Right lung (tissue), 5 donors: Measurements from ENCODE around the gene SLC7A4. TPM values are rescaled to one million over a fixed set of nuclear protein-coding genes. Genes with fewer than 3 reads are reported as not detected.
"Not testable (repeated sequence)": the region's sequence is repeated elsewhere in the genome, so short reads cannot be mapped to it uniquely, and the experiment has no call there.

ENCODE experiments used
- DNase-seq, 2 donors: peaks; one replicate each; pipeline ENCODE4 v3.0.0-alpha.2; 2013
- polyA plus RNA-seq, 5 donors: library from polyadenylated mRNA; unstranded; fragments of 120-200 nt; gene quantifications; one replicate each; pipeline versions ENCODE4 v1.2.1 to v1.2.3, GENCODE V29; 2013; ENCODE audit warnings: inconsistent platforms in 1 of 5, low replicate concordance in 1 of 5; ENCODE audit not compliant: insufficient read length in 5 of 5, insufficient read depth in 1 of 5

The SLC7A4 gene
- polyA plus RNA-seq, 5 donors = 0.18 to 0.78 (median 0.46) TPM

DNA sequence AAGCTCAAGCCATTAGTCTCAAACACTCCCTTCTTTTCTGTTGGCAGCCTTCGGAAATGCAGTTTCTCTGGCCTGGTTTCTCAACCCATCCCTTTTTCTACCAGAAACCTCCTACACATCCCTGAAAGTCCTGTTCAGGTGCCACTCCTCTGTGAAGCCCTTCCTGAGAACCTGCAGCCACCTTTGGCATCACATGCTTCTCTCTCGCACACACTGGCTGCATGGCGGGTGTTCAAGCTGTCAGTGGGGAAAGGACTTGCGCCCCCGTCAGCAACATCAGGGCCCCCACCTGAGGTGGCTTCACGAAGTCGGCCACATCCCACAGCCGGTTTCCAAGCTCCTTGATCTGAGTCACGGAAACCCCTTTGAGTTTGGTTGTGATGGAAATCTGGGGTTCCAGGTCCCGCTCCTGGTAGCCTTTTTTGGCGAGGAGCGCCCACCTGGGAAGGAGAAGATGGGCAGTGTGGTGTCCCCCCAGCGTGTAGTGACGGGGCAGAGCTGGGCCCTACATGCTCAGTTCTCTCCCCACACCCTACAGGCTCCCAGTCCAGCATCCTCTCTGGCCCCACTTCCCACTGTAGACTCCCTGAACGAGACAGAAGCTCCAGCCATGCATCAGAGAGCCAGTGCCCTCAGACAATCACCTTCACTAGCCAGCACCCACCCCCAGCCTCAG is 11.6 kb upstream of the SLC7A4 start:
- DNase-seq = no peak

DNA sequence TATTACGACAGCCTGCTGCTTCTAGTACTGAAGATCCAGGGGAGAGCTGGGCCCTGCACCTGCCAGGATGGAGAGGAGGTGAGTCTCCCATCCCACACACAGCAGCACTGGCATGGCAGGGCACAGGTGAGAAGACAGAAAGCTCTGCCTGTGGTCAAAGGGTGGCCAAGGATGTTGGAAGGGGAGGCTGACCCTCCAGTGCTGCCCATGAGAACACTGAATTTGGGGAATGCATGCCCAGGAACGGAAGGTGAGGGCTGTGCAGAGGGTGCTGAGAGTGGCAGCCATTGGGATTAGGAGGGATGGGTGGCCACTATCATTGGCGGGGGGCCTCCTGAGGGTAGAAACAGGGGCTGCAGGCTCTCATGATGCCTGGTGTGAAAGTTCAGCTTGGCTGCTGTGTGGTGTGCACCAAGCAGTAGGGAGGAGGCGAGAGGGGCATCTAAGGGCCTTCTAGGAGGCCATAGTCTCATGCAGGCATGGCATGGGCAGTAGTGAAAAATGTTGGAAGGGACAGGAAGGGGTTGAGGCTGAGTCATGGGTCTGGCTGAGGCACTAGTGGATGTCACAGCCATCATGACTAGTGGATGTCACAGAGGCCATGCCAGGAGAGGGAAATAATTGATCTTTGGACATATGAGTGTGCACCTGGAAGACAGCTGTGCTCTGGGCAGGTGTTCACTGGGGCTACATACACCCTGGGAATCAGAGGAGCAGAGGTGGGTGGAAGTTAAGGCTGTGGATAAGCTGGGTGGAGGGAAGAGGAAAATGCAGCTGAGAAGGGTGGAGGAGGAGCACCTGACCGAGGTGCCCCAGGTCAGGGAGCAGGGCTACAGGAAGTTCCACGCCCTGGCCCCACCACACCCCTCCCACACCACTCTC is 10.9 kb upstream of the SLC7A4 start:
- no peak for DNase-seq

DNA sequence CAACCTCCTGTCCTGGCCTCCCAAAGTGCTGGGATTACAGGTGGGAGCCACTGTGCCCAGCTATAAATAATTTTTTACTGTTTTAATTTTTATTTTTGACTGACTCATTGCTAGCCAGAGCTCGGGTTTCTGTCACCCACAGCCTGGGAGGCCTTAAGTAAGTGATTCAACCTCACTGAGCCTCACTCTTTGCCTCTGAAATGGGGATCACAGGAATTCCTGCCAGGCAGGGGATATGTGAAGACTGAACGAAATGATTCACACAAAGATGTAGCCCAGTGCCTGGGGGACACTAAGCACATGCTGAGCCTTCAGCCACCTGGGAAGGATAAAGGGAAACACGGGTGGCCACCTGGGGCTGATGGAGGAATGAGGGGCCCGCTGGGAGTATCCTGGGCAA is 9.6 kb upstream of the SLC7A4 start:
- no peak for DNase-seq

DNA sequence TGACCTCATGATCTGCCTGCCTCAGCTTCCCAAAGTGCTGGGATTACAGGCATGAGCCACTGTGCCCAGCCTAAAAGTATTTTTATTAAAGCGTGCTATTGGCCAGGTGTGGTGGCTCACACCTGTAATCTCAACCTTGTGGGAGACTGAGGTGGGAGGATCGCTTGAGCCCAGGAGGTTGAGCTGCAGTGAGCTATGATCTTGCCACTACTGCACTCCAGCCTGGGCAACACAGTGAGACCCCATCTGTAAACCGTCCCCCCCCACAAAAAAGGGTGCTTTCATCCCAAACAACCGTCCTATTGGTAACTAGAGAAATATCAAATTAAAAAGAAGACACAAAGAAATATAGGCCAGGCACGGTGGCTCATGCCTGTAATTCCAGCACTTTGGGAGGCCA is 6.8 kb upstream of the SLC7A4 start:
- DNase-seq = not testable (repeated sequence)

DNA sequence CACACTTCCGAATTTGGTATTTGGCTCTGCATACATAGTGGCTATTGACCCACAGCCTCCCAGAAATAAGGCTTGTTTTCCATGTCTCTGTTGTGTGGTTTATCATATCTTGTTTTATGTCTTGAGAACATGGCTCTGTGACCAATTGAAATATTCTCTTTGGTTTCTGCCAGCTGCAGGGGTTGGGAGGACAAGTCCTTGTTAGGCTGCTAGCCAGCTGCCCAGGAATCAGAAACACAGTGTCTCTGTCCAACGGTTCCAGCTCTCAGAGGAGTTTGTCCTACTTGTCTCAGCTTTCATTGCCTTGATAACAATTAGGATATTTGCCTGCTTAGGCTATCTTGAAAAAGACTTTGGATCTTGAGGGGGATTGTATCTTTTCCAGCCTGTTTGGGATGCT is 6.0 kb upstream of the SLC7A4 start:
- DNase-seq = no peak

DNA sequence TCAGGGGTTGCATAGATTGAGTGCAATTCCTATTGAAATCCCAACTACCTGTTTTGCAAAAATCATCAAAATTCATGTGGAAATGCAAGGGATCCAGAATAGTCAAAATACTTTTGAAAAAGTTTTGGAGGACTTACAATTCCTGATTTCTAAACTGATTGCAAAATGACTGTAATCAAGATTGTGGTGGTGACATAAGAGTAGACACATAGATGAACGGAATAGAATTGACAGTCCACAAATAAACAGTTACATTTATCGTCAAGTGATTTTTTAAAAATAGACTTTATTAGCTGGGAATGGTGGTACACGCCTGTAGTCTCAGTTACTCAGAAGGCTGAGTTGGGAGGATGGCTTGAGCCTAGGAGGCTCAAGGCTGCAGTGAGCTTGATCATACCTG is 2.6 kb upstream of the SLC7A4 start:
- DNase-seq = no peak

DNA sequence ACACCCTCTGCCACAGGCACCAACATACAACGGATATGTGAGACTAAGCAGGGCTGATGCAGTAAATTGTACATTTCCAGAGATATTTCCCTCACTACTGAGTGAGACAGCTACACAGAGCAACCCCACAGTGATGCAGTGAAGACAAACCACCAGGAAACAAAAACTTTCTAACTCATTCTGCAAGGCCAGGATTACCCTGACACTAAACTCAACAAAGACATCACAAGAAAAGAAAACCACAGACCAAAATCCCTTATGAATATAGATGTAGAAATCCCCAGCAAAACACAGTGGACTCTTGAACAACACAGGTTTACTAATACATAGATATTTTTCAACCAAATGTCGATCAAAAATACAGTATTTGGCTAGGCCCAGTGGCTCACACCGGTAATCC is 1.5 kb upstream of the SLC7A4 start:
- DNase-seq = no peak

DNA sequence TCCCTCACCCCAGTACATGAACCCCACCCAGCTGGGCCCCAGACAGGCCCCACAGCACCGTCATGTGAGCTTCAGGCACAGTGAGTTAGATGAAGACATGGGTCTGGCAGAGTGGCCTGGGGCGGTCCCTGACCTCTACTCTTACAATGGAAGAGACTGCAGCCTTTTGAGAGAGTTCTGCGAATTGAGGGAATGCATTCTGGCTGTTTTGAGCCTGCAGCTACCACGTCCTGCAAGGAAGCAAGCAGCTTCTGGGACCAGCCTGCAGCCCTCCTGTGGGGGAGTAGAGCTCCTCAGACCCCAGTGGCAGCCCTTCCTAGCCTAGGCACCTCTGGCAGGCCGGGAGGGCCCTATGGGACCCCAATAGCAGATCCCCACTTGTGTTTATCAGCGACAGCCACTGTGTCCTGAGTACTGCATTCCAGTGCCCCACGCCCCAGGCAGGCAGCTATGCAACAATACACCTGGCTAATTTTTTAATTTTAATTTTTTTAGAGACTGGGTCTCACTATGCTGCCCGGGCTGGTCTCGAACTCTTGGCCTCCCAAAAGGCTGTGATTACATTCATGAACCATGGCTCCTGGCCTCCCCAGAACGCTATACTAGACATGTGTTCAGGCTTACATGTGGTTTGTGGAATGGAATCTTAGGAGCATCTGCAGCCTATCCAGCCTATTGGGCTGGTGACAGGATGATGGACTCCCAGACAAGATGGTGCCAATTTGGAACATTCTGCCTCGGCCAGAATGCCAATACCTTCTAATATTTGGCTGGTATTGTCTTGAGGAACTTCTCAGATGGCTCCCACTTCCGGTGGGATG is 717 bp upstream of the SLC7A4 start:
- DNase-seq = no peak

DNA sequence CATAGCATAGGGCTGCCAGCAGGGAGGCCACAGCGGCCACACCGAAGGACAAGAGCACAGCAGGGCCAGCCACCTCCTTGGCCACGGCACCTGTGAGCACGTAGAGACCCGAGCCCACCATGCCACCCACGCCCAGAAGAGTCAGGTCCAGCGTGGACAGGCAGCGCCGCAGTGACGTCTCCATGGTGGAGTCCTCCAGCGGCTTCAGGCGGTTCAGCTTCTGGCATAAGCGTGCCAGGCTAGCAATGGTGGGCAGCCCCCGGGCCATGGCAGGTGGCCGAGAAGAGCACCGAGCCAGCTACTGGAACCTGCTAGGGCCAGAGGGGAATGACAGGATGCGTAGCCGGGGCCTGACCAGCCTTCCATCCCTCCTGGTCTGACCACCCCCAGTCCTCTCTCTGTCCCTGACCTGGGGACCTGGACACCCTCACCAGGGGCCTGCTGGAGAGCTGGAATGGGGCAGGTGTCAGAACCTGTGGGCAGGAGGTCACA is 770 bp downstream of the SLC7A4 start:
- DNase-seq = no peak

DNA sequence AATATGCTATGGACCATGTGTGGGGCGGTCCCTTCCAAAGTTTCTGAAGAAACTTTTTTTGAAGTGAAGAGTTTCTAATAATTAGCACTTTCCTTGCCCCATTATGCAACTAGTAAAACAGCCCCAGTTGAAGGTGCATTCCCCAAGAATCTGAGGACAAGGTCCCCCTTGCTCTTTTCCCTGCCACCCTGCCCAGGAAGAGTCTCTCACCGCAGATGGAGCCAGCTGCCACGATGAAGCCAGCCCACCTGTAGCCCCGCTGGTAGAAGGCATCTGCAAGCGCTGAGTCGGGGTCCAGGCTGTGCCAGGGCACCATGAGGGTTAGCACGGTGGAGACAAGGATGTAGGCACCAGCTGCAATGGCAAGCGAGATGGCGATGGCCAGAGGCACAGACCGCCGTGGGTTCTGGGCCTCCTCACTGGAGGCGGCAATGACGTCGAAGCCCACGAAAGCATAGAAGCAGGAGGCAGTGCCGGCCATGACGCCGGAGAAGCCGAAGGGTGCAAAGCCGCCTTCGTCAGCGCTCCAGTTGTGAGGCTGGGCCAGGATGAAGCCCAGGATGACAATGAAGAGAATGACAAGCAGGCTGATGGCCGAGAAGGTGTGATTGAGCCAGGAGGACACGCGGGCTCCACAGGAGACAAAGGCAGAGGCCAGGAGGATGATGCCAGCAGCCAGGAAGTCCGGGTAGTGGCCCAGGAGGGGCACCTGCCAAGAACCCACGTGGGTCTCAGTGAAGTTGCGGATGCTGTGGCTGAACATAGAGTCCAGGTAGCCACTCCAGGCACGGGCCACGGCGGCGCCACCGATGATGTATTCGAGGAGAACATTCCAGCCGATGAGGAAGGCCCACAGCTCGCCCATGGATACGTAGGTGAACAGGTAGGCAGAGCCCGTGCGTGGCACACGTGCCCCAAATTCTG is 1.5 kb downstream of the SLC7A4 start:
- no peak for DNase-seq

DNA sequence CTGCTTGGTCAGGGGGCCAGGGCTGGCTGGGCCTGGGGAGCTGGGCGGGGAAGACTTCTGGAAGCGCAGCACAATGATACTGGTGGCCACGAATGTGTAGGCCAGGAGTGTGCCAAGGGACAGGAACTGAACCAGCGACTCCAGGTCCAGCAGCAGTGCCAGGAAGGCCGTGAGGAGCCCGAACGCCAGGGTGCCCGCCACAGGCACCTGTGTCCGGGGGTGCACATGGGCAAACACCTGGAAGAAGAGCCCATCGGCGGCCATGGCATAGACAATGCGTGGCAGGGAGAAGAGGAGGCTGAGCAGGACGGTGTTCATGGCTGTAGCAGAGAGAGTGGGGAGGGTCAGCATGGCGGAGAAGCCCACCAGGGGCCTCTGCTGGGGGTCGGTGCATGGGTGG is 2.3 kb downstream of the SLC7A4 start:
- DNase-seq = no peak

DNA sequence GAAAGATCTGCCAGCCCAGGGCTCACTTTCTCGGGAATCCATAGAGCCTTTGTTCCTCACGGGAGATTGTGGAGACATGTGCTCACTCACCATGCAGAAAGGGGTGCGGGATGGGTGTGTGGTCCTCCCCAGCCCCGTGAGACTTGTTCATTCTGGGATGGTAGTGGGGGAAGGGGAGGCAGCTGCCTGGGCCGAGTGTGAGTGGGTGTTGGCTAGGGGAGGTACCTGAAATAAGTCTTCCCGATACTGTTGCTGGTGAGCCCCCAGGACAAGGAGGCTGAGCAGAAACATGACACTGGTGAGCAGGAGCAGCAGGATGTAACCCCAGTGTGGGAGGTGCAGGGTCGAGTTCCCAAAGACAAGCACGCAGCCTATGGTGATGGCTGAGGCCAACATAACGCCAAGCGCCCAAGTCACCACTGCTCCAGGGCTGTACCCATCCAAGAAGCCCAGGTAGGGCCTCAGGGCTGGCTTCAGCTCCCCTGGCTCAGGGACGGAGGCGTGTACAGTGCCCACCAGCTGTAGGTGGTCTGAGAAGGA is 2.8 kb downstream of the SLC7A4 start:
- DNase-seq = no peak

DNA sequence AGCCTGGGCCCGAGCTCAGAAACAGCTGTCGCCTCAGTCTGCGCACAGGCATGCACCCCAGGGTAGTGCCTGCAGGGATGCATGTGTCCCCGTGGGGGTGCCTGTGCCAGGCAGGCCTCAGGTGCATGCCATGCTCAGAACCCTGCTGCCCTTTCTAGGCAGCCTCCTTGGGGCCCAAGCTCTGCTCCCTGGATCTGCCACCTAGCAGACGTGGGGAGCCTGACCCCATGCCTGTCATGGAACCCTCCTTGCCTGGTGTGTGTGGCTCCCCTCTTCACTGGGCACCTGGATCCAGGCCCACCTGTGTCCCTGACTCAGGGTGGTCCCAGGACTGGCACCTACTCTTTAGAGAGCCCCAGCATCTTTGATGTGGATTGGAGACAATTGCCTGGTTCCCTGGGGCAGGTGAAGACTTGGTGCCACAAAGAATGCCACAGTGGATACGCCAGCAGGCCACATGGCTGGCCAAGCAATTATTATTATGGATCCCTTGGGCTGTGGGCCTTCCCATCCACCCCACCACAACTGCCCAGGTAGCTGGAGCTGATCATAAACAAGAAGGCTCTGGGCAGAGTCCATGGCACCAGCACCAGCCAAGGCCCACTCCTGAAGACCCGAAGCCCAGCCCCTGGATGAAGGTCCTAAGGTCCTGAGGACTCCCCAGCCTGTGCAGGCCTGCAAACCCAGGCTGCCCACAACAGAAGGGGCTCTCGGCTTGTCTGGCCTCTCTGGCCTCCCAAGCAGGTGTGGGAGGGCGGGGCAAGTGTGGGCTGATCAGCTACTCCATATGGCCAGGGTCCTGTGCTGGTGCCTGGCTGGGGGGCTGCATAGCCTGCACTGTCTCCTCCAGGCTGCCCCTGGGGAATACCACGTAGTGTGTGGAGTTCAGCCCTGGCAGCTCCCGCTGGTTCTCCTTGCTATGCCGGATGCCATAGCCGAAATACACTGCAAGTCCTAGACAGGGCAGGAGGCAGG is 3.8 kb downstream of the SLC7A4 start:
- no peak for DNase-seq

DNA sequence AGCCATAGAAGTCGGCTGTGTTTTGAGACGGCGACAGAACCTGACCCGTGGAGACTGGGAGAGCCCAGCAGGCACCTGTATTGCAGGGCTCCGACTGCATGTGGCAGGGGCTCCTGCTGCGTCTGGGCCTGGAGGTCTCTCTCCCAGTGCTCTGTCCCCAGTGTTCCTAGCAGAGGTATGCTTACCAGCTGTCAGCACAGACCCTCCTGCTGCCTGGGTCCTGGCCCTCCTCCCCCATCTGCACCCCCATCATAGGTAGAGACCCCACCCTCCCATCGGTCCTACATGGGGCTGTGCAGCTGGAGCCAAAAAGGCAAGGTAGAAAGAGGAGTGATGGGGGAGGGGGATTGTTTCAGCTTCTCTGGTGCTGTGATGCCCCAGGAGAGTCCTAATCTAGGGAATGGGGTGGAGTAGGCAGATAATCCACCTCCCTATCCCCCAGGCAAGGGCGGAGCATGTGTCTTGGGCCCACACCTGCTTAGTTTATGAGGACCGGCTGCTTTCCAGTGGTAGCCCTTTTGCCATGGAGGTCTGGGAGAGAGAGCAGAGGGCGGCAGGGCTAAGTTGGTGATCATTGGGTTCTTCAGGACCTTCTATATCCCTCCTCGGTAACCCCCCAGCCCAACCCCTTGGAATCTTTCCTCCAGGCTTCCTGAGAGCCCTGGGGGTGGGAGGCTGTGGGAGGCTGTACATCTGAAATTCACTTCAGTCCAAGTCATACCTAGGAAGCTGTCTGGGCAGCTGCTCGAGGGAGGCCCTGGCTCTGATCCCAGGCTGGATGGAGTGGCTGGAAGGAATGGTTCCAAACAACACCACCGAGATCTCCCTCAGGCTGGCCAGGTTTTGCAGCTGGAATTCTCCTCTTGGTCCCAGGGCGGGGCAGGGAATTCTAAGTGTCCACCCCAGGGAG is 5.3 kb downstream of the SLC7A4 start:
- DNase-seq = peak in 1 of 2 donors; percentile 48

DNA sequence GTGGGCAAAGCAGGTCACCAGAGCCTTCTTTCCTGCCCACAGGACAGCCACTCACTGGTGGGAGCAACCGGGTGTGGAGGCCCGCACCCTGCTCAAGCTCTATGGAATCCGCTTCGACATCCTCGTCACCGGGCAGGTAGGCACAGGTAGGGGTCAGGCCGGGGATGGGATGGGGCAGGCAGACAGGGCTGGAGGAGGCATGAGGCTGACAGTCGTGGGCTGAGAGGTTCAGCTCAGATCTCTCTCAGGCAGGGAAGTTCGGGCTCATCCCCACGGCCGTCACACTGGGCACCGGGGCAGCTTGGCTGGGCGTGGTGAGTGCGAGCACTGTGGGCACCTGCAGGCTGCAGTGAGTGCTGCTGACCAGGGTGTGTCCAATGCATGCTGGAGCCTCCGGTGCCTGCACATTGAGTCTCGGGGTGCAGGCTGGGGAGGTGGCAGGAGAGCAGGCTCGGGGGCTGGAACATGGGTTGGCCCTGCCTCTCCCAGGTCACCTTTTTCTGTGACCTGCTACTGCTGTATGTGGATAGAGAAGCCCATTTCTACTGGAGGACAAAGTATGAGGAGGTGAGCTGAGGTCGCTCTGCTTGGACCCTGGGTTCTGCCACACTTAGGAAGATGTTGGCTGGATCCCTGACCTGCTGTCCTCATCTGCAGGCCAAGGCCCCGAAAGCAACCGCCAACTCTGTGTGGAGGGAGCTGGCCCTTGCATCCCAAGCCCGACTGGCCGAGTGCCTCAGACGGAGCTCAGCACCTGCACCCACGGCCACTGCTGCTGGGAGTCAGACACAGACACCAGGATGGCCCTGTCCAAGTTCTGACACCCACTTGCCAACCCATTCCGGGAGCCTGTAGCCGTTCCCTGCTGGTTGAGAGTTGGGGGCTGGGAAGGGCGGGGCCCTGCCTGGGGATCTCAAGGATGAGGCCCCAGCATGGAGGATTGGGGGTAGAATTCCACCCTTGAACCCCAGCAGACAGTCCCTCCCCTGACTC is 6.3 kb downstream of the SLC7A4 start:
- DNase-seq = no peak

DNA sequence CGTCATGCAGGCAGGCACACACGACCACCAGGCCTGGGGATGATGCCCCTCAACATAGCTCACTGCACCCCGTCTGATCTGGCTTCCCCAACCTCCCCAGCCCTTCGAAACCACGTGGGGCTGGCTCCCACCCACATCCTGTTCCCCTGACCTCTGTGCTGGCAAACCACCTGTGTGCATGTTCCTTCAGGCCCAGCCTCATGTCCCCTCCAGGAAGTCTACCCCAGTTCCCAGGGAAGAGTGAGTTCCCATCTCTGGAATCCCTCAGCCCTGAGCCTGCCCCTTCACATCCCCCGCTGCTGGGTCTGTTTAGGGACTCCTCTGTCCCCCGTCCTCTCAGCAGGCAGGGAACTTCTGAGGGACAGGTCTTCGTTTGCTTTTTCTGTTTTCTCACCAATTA is 7.1 kb downstream of the SLC7A4 start:
- DNase-seq = no peak

DNA sequence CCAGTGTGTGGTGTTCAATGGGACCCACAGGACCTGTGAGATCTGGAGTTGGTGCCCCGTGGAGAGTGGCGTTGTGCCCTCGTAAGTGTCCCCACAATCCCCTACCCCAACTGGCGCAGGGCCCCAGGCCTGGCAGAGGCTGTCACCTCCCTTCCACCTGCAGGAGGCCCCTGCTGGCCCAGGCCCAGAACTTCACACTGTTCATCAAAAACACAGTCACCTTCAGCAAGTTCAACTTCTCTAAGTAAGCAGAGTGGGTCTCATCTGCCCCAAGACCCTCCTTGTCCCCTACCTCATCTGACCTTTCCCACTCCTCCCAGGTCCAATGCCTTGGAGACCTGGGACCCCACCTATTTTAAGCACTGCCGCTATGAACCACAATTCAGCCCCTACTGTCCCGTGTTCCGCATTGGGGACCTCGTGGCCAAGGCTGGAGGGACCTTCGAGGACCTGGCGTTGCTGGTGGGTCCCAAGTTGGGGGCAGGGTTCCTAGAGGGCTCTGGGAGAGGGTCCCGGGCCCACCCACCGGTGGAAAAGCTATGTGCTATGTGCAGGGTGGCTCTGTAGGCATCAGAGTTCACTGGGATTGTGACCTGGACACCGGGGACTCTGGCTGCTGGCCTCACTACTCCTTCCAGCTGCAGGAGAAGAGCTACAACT is 9.3 kb downstream of the SLC7A4 start:
- no peak for DNase-seq
